ENCODE data around the gene IFT74.

IFT74 gene

GRCh38 chr9:26935847-26936246 lies 20.4 kb upstream of the IFT74 start:
- Histone ChIP-seq H3K4me1 (ENCODE audit: control insufficient read depth in 1 of 2, insufficient read depth in 1 of 2, low read depth in 1 of 2, low read length in 1 of 2) (no peaks in the 10 kb centered on the region), H3K27ac (no peak overlapping the region), H3K27me3 (no peaks in the 10 kb centered on the region), H3K4me3 (ENCODE audit: low read depth in 1 of 2, low read length in 1 of 2) (no peak overlapping the region), H3K36me3 (no peaks in the 10 kb centered on the region), H3K9me3 (no peaks in the 10 kb centered on the region)
- TF ChIP-seq, protein P1, sequence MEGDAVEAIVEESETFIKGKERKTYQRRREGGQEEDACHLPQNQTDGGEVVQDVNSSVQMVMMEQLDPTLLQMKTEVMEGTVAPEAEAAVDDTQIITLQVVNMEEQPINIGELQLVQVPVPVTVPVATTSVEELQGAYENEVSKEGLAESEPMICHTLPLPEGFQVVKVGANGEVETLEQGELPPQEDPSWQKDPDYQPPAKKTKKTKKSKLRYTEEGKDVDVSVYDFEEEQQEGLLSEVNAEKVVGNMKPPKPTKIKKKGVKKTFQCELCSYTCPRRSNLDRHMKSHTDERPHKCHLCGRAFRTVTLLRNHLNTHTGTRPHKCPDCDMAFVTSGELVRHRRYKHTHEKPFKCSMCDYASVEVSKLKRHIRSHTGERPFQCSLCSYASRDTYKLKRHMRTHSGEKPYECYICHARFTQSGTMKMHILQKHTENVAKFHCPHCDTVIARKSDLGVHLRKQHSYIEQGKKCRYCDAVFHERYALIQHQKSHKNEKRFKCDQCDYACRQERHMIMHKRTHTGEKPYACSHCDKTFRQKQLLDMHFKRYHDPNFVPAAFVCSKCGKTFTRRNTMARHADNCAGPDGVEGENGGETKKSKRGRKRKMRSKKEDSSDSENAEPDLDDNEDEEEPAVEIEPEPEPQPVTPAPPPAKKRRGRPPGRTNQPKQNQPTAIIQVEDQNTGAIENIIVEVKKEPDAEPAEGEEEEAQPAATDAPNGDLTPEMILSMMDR (IDR thresholded peaks at IDR 0.05), result no peak

DNA sequence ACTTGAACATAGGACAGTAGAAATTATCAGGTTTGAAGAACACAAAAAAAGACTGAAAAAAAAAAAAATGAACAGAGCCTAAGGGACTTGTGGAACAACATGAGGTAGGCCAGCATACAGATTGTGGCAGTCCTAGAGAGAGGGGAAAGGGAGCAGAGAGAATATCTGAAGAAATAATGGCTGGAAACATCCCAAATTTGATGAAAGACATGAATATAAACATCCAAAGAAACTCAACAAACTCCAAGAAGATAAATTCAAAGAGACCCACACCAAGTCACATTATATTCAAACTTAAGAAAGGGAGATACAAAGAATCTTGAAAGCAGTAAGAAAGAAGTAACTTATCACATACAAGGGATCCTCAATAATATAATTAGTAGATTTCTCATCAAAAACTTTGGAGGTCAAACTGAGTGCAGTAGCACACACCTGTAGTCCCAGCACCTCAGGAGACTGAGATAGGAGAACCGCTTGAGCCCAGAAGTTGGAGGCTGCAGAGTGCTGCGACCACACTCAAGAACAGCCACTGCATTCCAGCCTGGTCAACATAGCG lies 18.3 kb upstream of the IFT74 start:
- Histone ChIP-seq H3K4me3 (ENCODE audit: low read depth in 1 of 2, low read length in 1 of 2) (no peak overlapping the region), H3K9me3 (no peaks in the 10 kb centered on the region), H3K4me1 (ENCODE audit: control insufficient read depth in 1 of 2, insufficient read depth in 1 of 2, low read depth in 1 of 2, low read length in 1 of 2) (no peaks in the 10 kb centered on the region), H3K36me3 (no peaks in the 10 kb centered on the region), H3K27ac (no peak overlapping the region), H3K27me3 (no peaks in the 10 kb centered on the region)
- TF ChIP-seq, protein P1 (IDR thresholded peaks at IDR 0.05), result no peak

- no peaks in the 10 kb centered on the region for H3K4me1 ChIP-seq (ENCODE audit: control insufficient read depth in 1 of 2, insufficient read depth in 1 of 2, low read depth in 1 of 2, low read length in 1 of 2)
- H3K27me3 ChIP-seq, result no peaks in the 10 kb centered on the region
- H3K9me3 ChIP-seq, result no peaks in the 10 kb centered on the region
- H3K4me3 ChIP-seq (ENCODE audit: low read depth in 1 of 2, low read length in 1 of 2), result no peak overlapping the region
- H3K36me3 ChIP-seq, result no peaks in the 10 kb centered on the region
- no peak overlapping the region for H3K27ac ChIP-seq
- TF ChIP-seq, protein P1 (IDR thresholded peaks at IDR 0.05), result no peak
Measured at GRCh38 chr9:26939955-26940711, 16.1 kb upstream of the IFT74 start.

GRCh38 chr9:26940779-26941178 lies 15.4 kb upstream of the IFT74 start:
- H3K27ac ChIP-seq, result no peak overlapping the region
- no peak overlapping the region for H3K4me3 ChIP-seq (ENCODE audit: low read depth in 1 of 2, low read length in 1 of 2)
- H3K4me1 ChIP-seq (ENCODE audit: control insufficient read depth in 1 of 2, insufficient read depth in 1 of 2, low read depth in 1 of 2, low read length in 1 of 2), result peaks cover 3 to 5% of the 10 kb centered on the region in 2 experiments

DNA sequence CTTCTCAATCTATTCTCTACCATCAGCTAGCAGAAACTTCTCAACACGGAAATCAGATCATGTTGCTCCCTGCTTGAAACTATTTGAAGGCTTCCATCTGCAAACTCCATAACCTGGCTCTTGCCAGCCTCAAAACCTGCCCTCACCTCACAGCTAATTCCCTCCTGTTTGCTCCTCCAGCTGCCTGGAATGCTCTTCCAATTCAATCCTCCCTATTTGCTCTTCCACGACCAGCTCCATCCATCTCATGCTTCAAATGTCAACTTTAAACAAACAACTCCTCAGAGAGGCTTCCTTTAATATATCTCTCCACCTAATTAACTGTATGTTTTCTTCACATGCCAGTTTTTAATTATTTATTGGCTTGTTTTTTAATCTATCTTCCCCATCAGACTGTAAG lies 10.6 kb upstream of the IFT74 start:
- Histone ChIP-seq H3K4me1 (ENCODE audit: control insufficient read depth in 1 of 2, insufficient read depth in 1 of 2, low read depth in 1 of 2, low read length in 1 of 2) (peaks cover 18 to 22% of the 10 kb centered on the region in 2 experiments), H3K36me3 (no peaks in the 10 kb centered on the region), H3K4me3 (ENCODE audit: low read depth in 1 of 2, low read length in 1 of 2) (peak overlapping the region in 1 of 2 experiments; percentile 75), H3K27ac (no peak overlapping the region), H3K27me3 (no peaks in the 10 kb centered on the region), H3K9me3 (no peaks in the 10 kb centered on the region)
- TF ChIP-seq, protein P1 (IDR thresholded peaks at IDR 0.05), result no peak

More at GRCh38 chr9:26940779-26941178, 15.4 kb upstream of the IFT74 start:
- TF ChIP-seq, protein P1 (IDR thresholded peaks at IDR 0.05), result no peak
- no peaks in the 10 kb centered on the region for H3K27me3 ChIP-seq
- no peaks in the 10 kb centered on the region for H3K36me3 ChIP-seq
- no peaks in the 10 kb centered on the region for H3K9me3 ChIP-seq
